ENCODE data around the gene ZNF516. TPM values are rescaled to one million over a fixed set of nuclear protein-coding genes. Genes with fewer than 3 reads are reported as not detected.

Gene ZNF516
- polyA plus RNA-seq, 5 donors: 33.2 to 54.7 (median 42.2) TPM

DNA sequence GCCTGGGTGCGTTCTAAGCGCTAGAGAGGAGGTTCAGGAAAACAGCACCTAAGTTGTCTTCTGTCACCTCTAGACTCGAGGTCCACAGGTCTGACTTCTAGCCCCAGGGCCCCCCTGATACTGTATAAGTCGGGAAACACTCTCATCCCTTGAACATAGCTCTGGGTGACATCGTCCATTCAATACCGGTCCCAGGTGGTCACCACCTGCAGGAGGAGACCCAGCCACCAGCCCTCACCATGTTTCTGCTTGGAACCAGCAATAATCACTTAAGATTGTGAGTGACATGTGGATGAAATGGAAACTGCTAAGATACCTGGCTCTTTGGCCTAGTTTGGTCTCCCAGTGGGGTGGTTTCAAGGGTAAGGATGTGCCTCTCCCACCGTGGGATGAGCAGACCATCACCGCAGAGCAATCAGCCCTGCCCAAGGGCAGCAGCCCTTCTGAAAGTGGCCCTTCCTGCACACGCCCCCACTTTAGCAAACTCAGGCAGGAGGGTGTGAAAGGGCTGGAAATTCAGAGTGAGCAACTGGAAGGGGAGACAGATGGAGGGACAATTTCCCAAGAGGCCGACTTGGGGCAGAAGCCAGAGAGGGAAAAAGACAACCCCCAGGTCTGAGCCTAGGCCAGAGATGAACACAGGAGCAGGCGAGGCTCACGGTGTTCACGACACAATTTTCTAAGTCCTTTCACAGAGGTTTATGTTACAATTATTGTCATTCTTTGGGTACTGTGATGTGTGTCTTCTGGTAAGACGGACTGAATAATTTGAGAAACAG, 95.2 kb downstream of the ZNF516 start:
- no peak for DNase-seq

GRCh38 chr18:76398896-76399612, 96.0 kb downstream of the ZNF516 start:
- peak; percentile 72 to 81 for DNase-seq

DNA sequence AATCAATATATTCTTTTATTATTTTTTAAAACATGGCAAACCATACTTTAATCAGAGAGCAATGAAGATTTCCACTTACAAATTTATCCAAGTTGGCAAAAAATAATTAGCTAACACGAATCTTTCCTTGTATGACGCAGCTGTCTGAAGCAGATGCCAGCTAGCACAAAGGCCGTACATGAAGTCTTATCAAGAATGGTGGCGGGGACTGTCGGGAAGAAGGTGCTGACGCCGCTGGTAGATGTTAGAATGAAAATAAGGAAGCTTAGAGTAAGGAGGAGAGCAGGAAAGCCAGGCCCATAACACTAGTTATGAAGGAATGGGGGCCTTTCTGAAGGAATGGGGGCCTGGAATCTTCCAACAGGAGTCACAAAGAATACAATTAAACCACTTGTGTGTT, 96.7 kb downstream of the ZNF516 start:
- no peak for DNase-seq

GRCh38 chr18:76397631-76398030, 97.4 kb downstream of the ZNF516 start:
- DNase-seq: no peak

- DNase-seq: no peak
Measured at GRCh38 chr18:76396792-76397191, 98.2 kb downstream of the ZNF516 start.

DNA sequence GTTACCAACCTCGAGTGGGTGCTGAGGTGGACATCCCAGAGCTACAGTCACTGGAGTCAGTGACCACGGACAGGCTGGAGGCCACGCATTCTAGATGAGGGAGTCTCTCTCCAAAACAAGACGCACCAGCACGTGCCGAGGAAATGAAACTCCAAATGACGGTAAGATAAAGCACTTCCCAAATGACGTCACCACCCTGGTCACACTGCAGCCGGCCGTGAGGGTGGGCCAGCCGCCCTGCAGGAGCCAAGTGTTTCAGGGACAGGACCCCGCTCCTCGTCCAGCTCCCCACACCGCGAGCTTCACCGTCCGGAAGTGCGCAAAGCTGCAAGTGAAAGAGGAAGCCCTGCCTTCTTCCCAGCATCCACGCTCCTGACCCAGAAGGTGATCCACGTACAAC, 99.4 kb downstream of the ZNF516 start:
- DNase-seq: no peak

DNA sequence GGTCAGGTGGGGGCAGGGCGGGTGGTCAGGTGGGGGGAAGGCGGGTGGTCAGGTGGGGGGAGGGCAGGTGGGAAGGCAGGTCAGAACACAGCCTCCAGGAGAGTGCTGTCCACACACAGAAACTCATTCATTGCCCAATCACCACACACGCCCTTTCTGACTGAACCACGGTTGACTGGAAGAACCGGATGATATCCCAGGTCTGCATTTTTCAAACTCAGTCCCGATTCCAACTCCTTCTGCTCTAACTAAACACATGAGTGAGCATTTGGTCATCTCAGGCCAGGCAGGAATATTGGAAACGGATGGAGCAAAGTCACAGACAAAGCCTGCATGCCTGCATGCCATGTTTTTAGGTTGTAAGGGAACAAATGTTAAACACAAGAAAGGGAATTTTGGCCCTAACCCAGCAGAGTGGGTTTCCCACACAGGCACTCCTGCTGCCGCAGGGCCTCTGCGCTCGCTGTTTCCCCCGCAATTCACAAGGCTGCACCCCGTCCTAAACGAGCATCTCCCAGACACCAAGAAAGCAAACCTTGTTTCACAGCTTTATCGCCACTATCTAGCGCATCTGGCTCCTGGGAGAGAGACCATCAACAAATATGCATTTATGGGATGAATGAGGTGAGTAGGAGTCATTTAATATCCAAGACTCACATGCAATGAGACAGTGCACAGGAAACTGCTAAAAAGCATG, 100.1 kb downstream of the ZNF516 start:
- DNase-seq: no peak

GRCh38 chr18:76392349-76392748, 102.7 kb downstream of the ZNF516 start:
- no peak for DNase-seq

- DNase-seq: no peak
Measured at GRCh38 chr18:76391746-76392145, 103.3 kb downstream of the ZNF516 start.

GRCh38 chr18:76391038-76391437, 104.0 kb downstream of the ZNF516 start:
- DNase-seq: no peak

GRCh38 chr18:76390452-76391035, 104.5 kb downstream of the ZNF516 start:
- DNase-seq: no peak

- DNase-seq: no peak
Measured at GRCh38 chr18:76389716-76390115, 105.3 kb downstream of the ZNF516 start.

DNA sequence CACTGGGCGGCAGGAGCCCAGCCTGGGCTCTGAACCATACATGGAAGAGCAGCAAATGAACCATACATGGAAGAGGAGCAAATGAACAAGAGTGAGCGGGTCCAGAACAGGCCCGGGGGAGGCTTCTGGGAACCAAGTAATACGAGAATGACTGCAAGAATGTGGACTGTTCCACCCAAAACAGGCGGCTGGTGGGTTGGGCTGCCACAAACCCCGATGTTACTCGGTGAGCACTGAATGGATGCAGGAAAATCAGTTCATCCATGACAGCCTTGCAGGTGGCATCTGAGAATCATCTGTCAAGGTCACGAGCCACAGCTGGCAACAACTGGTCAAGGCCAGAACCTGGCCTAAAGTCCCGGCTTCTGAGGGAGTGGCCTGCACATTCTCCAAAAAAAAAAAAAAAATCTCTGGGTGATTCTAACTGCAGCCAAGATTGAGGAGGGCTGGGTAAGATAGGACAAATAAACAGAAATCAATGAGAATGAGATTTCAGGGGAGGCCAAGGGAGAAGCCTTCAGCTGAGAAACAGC, 106.1 kb downstream of the ZNF516 start:
- DNase-seq: no peak

DNA sequence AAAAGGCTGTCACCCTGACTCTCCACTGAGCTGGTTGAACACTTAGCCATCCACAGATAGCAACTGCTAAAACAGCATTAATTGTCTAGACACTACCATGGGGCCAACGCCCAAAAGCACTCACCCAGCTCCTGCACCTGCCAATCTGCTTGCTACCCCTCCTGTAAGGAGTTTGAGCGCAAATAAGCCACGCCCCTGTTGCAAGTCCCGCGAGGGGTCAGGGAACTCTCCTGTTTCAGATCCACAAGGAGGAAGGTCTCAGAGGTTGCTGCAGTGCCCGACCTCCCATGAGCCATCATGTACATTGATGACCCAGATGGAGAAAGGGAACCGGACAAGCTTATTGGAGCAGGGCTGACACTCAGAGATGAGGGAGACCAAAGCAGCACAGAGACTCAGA, 106.8 kb downstream of the ZNF516 start:
- DNase-seq: no peak

DNA sequence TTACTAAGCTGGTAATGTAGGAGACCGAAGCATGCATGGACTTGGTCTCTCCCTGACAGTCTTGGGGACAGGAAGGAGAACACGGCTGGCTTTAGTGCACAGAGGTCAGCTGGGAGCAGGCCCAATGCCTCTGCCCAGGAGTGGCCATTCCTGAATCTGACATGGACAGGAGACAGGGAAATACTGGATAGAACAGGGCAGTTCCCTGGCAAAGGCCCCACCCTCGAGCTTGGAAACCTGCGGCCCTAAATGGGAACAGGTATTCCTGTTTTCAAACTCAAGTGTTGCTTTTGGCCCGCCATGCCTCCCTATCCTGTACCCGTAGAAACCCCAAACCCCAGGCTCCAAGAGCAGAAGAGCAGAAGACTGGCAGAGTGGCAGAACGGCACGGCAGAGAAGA, 107.4 kb downstream of the ZNF516 start:
- no peak for DNase-seq

- no peak for DNase-seq
Measured at GRCh38 chr18:76386886-76387285, 108.2 kb downstream of the ZNF516 start.

DNA sequence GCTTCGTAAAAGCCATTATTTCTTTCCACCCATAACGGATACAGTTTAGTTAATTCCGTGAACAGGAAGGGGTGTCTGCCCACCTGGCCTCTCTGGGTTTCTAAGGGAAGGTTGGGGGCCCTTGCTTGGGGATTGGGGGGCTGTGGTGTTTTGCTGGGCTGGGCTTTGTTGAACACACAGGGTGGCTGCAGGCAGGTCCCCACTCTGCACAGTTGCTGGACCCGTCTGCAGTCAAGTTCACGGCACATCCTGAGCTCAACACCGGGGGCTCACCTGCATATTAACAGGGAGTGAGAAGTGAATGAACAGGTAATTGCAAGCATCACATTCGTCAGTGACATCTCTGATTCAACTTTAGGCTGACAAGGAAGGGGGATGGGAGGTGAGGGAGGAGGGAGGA, 109.0 kb downstream of the ZNF516 start:
- no peak for DNase-seq

- no peak for DNase-seq
Measured at GRCh38 chr18:76385681-76385975, 109.4 kb downstream of the ZNF516 start.

DNA sequence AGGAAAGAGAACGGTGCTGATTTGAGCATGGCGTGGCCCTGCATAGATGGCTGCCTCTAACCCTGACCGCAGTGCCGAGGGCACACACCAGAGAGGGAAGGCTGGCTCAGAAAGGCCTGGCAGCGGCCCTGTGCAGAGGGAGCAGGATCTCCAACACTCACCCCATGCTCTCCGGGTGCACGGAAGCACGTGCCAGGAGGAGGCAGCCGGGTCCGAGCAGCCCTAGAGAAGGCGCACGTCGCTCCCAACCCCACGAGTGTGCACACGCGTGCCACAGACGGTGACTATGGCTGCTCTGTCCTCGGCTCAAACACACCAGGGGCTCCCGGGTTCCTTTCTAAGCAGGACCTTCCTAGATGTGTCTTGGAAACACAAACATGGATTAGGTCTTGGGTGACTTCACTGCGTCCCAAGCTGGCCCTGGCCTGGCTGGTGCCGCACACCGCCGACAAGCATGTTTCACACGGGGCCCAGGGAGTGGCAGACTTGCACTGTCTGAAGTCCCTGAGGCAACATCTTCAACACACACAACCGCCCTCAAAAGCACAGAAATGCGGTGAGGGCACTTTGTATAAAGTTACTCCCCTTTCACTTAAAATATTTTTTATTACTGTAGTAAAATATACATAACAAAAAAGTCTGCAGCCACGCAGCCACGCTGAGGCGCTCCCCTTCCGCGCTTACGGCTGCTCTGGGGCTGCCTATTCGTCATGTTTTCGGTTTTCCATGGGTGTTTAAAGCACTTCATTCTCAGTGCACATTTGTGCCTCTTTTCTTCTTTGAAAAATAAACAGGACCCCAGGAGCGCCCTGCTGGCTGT, 110.0 kb downstream of the ZNF516 start:
- DNase-seq: no peak

DNA sequence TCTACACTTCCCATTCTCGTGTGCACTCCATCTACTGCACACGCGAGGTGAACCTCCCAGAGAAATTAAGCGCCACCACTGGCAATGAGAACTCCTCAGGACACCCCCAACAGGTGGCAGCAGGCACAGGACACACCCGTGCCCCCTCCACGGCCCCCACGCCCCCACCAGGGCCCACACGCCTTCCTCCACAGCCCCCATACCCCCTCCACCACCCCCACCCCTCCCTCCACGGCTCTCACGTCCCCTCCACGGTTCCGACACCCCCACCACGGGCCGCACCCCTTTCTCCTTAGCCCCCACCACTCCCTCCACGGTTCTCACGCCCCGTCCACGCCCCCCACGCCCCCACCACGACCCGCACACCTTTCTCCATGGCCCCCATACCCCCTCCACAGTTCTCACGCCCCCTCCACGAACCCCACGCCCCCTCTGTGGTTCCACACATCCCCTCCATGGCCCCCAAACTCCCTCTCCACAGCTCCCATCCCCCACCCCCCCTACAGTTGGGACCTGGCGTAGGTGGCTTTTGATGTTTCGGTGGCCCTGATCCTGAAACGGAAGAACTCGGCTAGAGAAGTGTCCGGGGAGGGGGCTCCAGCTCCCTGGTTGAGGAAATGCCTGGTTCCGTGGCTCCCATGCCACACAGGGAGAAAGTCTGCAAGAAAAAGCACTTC, 110.8 kb downstream of the ZNF516 start:
- DNase-seq: no peak

DNA sequence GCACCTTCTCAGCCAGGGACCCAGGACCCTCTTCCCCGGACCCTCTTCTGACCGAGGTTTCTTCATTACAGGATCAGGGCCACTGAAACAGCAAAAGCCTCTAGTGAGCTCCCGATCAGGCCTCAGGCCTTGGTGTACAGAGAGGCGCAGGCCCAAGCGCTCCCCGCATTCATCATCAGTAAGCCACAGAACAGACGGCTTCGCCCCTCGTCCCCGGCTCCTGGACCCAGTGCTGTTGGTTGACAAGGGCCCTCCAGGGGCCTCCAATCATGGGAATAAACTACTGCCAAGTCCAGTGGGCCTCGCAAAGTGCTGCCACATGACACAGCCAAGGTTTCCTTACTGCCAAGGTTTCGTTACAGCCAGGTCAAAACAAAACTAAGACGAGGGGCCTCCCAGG, 111.4 kb downstream of the ZNF516 start:
- no peak for DNase-seq
